Measurements from ENCODE around the gene IL7R. TPM values are rescaled to one million over a fixed set of nuclear protein-coding genes. Genes with fewer than 3 reads are reported as not detected.

IL7R gene
- total and polyA plus RNA-seq, 2 donors (not counting 3 experiments of a cell fraction or from before 2014, with no cell fraction given): 1.0 to 1.2 TPM

DNA sequence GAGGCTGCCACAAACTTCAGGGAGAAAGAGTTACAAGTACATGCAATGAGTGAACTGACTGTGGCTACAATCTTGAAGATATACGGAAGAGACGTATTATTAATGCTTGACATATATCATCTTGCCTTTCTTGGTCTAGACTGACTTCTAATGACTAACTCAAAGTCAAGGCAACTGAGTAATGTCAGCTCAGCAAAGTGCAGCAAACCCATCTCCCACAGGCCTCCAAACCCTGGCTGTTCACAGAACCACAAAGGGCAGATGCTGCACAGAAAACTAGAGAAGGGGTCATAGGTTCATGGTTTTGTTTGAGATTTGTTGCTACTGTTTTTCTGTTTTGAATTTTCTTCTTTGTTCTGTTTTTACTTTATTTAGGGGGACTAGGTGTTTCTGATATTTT, 21.0 kb downstream of the IL7R start:
- Histone ChIP-seq H3K36me3 (ENCODE audit: control insufficient read depth in 2 of 2, extremely low read depth in 1 of 2, insufficient read depth in 2 of 2, low read length in 2 of 2) (no peaks in the 10 kb centered on the region), H3K27me3 (ENCODE audit: control insufficient read depth in 2 of 2, insufficient read depth in 2 of 2, low read length in 2 of 2) (no peaks in the 10 kb centered on the region), H3K79me2 (ENCODE audit: control insufficient read depth, insufficient read depth, low read length) (no peaks in the 10 kb centered on the region), H3K9ac (replicated peaks; ENCODE audit: extremely low read depth, insufficient read depth, low read length) (no peak overlapping the region), H4K20me1 (replicated peaks; ENCODE audit: control insufficient read depth, extremely low read depth, insufficient read depth, low read length) (no peaks in the 10 kb centered on the region), H3K4me3 (replicated peaks in 1 of 3; ENCODE audit: insufficient read depth in 1 of 3, low read depth in 1 of 3, low read length in 3 of 3) (no peak overlapping the region), H3K4me2 (ENCODE audit: insufficient read depth, low read length) (no peak overlapping the region), H3K4me1 (ENCODE audit: control insufficient read depth, extremely low read depth, insufficient read depth, low read length) (no peaks in the 10 kb centered on the region), H3K27ac (ENCODE audit: insufficient read depth, low read depth, low read length) (no peak overlapping the region), H2AFZ (ENCODE audit: low read depth, low read length) (no peak overlapping the region), H3K9me1 (replicated peaks; ENCODE audit: control insufficient read depth, extremely low read depth, insufficient read depth, low read length) (no peaks in the 10 kb centered on the region), H3K9me3 (replicated peaks; ENCODE audit: control insufficient read depth, insufficient read depth, low read length) (no peaks in the 10 kb centered on the region)
- ChIA-PET CTCF (no interaction called here), POLR2A (no interaction called here)
- dilution Hi-C loops (cut with MboI; ENCODE audit: extremely low pct_ligation_motif_present, low sequenced_read_pairs): no loop called here
- BruUV-seq (replicated peaks): no TSS peak
- TF ChIP-seq MYC (IDR thresholded peaks at IDR 0.05; ENCODE audit: low read depth, low read length) (no peak), JUN (IDR thresholded peaks at IDR 0.05; ENCODE audit: borderline replicate concordance, insufficient read depth, insufficient read length, low read depth) (no peak), FOS (IDR thresholded peaks at IDR 0.05; ENCODE audit: borderline replicate concordance, insufficient read depth, low read length) (no peak), POLR2AphosphoS5 (IDR thresholded peaks at IDR 0.05; ENCODE audit: insufficient read depth, low read depth, low read length) (no peak), POLR2A (IDR thresholded peaks at IDR 0.05; ENCODE audit: low read depth, low read length) (no peak), EZH2 (IDR thresholded peaks at IDR 0.05; ENCODE audit: borderline replicate concordance, low read depth, low read length, severe bottlenecking) (no peak), CTCF (IDR thresholded peaks at IDR 0.05; ENCODE audit: extremely low read depth in 1 of 2, insufficient read depth in 1 of 2, low read depth in 1 of 2, low read length in 2 of 2) (no peak), GATA2 (IDR thresholded peaks at IDR 0.05; ENCODE audit: insufficient read depth, insufficient read length, low read depth, low read length) (no peak)
- TF ChIP-seq, protein P1, sequence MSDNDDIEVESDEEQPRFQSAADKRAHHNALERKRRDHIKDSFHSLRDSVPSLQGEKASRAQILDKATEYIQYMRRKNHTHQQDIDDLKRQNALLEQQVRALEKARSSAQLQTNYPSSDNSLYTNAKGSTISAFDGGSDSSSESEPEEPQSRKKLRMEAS (IDR thresholded peaks at IDR 0.05; ENCODE audit: insufficient read depth, insufficient read length): no peak
- no peak for DNase-seq (ENCODE audit: low read depth, low spot score)
- intact Hi-C loops (cut with micrococcal nuclease): no loop called here
- no peak for FAIRE-seq

All from endothelial cell of umbilical vein (primary cell).